HUES48 (cell line): ENCODE data around the gene TXNDC17.

Source experiments
- H3K27ac ChIP-seq: one replicate; pipeline ENCODE4 v1.7.0; 2013; ENCODE audit warnings: low read depth, low read length, inconsistent platforms
- H3K27me3 ChIP-seq: 2 replicates; pipeline ENCODE4 v1.6.1; 2013; ENCODE audit warnings: mild to moderate bottlenecking, low read length; ENCODE audit not compliant: control insufficient read depth, insufficient read depth
- H3K36me3 ChIP-seq: 2 replicates; pipeline ENCODE4 v1.6.1; 2013; ENCODE audit warnings: low read length; ENCODE audit not compliant: control insufficient read depth, insufficient read depth
- H3K4me1 ChIP-seq: 2 replicates; pipeline ENCODE4 v1.6.1; 2013; ENCODE audit warnings: mild to moderate bottlenecking, low read length; ENCODE audit not compliant: control insufficient read depth, insufficient read depth
- H3K4me3 ChIP-seq: 2 replicates; pipeline ENCODE4 v1.5.1; 2013; ENCODE audit warnings: mild to moderate bottlenecking, low read depth, low read length
- H3K9ac ChIP-seq: 2 replicates; pipeline ENCODE4 v1.6.1; 2013; ENCODE audit warnings: mild to moderate bottlenecking, low read depth, low read length, moderate library complexity
- H3K9me3 ChIP-seq: 2 replicates; pipeline ENCODE4 v1.6.1; 2013; ENCODE audit warnings: low read length; ENCODE audit not compliant: control insufficient read depth, insufficient read depth

TXNDC17 gene

GRCh38 chr17:6674586-6674985, 33.7 kb downstream of the TXNDC17 start:
- Histone ChIP-seq H3K27me3 (no peaks in the 10 kb centered on the region), H3K4me3 (no peak overlapping the region), H3K36me3 (no peaks in the 10 kb centered on the region), H3K4me1 (no peaks in the 10 kb centered on the region), H3K9me3 (no peaks in the 10 kb centered on the region), H3K9ac (no peak overlapping the region), H3K27ac (no peak overlapping the region)

GRCh38 chr17:6675201-6675825, 34.5 kb downstream of the TXNDC17 start:
- H3K9ac ChIP-seq: no peak overlapping the region
- no peak overlapping the region for H3K4me3 ChIP-seq
- H3K36me3 ChIP-seq: no peaks in the 10 kb centered on the region
- H3K4me1 ChIP-seq: no peaks in the 10 kb centered on the region
- no peak overlapping the region for H3K27ac ChIP-seq
- no peaks in the 10 kb centered on the region for H3K27me3 ChIP-seq
- no peaks in the 10 kb centered on the region for H3K9me3 ChIP-seq

- no peak overlapping the region for H3K9ac ChIP-seq
- no peaks in the 10 kb centered on the region for H3K27me3 ChIP-seq
- no peak overlapping the region for H3K27ac ChIP-seq
- H3K9me3 ChIP-seq: no peaks in the 10 kb centered on the region
- no peaks in the 10 kb centered on the region for H3K4me1 ChIP-seq
- no peak overlapping the region for H3K4me3 ChIP-seq
- no peaks in the 10 kb centered on the region for H3K36me3 ChIP-seq
These were observed 35.9 kb downstream of the TXNDC17 start for GRCh38 chr17:6676802-6677157.

GRCh38 chr17:6677158-6677831, 36.4 kb downstream of the TXNDC17 start:
- no peaks in the 10 kb centered on the region for H3K36me3 ChIP-seq
- H3K27ac ChIP-seq: no peak overlapping the region
- no peak overlapping the region for H3K4me3 ChIP-seq
- no peak overlapping the region for H3K9ac ChIP-seq
- H3K4me1 ChIP-seq: no peaks in the 10 kb centered on the region
- no peaks in the 10 kb centered on the region for H3K27me3 ChIP-seq
- H3K9me3 ChIP-seq: no peaks in the 10 kb centered on the region

- Histone ChIP-seq H3K27me3 (no peaks in the 10 kb centered on the region), H3K4me1 (no peaks in the 10 kb centered on the region), H3K27ac (no peak overlapping the region), H3K4me3 (no peak overlapping the region), H3K36me3 (no peaks in the 10 kb centered on the region), H3K9me3 (no peaks in the 10 kb centered on the region), H3K9ac (no peak overlapping the region)
These were observed 37.1 kb downstream of the TXNDC17 start for GRCh38 chr17:6677946-6678345.

- no peaks in the 10 kb centered on the region for H3K27me3 ChIP-seq
- H3K4me3 ChIP-seq: no peak overlapping the region
- no peaks in the 10 kb centered on the region for H3K4me1 ChIP-seq
- no peaks in the 10 kb centered on the region for H3K9me3 ChIP-seq
- no peak overlapping the region for H3K9ac ChIP-seq
- no peak overlapping the region for H3K27ac ChIP-seq
- no peaks in the 10 kb centered on the region for H3K36me3 ChIP-seq
These were observed 38.4 kb downstream of the TXNDC17 start for GRCh38 chr17:6679241-6679640.

GRCh38 chr17:6681176-6681575, 40.3 kb downstream of the TXNDC17 start:
- no peaks in the 10 kb centered on the region for H3K4me1 ChIP-seq
- no peak overlapping the region for H3K9ac ChIP-seq
- no peaks in the 10 kb centered on the region for H3K27me3 ChIP-seq
- H3K4me3 ChIP-seq: no peak overlapping the region
- no peaks in the 10 kb centered on the region for H3K9me3 ChIP-seq
- no peak overlapping the region for H3K27ac ChIP-seq
- no peaks in the 10 kb centered on the region for H3K36me3 ChIP-seq

- Histone ChIP-seq H3K9ac (no peak overlapping the region), H3K4me1 (no peaks in the 10 kb centered on the region), H3K36me3 (no peaks in the 10 kb centered on the region), H3K27me3 (no peaks in the 10 kb centered on the region), H3K4me3 (no peak overlapping the region), H3K27ac (no peak overlapping the region), H3K9me3 (no peaks in the 10 kb centered on the region)
These were observed 40.8 kb downstream of the TXNDC17 start for GRCh38 chr17:6681671-6682070.

GRCh38 chr17:6682339-6682738, 41.5 kb downstream of the TXNDC17 start:
- Histone ChIP-seq H3K4me1 (no peaks in the 10 kb centered on the region), H3K9ac (no peak overlapping the region), H3K27me3 (no peaks in the 10 kb centered on the region), H3K27ac (no peak overlapping the region), H3K36me3 (no peaks in the 10 kb centered on the region), H3K9me3 (no peaks in the 10 kb centered on the region), H3K4me3 (no peak overlapping the region)

- Histone ChIP-seq H3K36me3 (no peaks in the 10 kb centered on the region), H3K4me1 (no peaks in the 10 kb centered on the region), H3K4me3 (no peak overlapping the region), H3K27ac (no peak overlapping the region), H3K9ac (no peak overlapping the region), H3K27me3 (no peaks in the 10 kb centered on the region), H3K9me3 (no peaks in the 10 kb centered on the region)
These were observed 42.3 kb downstream of the TXNDC17 start for GRCh38 chr17:6683081-6683684.

- Histone ChIP-seq H3K36me3 (no peaks in the 10 kb centered on the region), H3K27ac (no peak overlapping the region), H3K9me3 (no peaks in the 10 kb centered on the region), H3K27me3 (no peaks in the 10 kb centered on the region), H3K9ac (no peak overlapping the region), H3K4me1 (no peaks in the 10 kb centered on the region), H3K4me3 (no peak overlapping the region)
These were observed 43.0 kb downstream of the TXNDC17 start for GRCh38 chr17:6683730-6684459.
